Measurements from ENCODE around the gene QPCT.

QPCT gene

GRCh38 chr2:37361994-37362698 lies 17.7 kb downstream of the QPCT start:
- H3K27me3 ChIP-seq (ENCODE audit: low read depth, low read length): no peaks in the 10 kb centered on the region
- H3K4me1 ChIP-seq (ENCODE audit: control insufficient read depth in 1 of 2, insufficient read depth in 2 of 2, low read length in 2 of 2): peaks cover 0 to 7% of the 10 kb centered on the region in 2 donors
- H3K4me3 ChIP-seq (ENCODE audit: low read depth in 1 of 2, low read length in 2 of 2): no peak overlapping the region
- H3K36me3 ChIP-seq (ENCODE audit: control insufficient read depth in 1 of 2, insufficient read depth in 2 of 2, low read length in 2 of 2): no peaks in the 10 kb centered on the region
- no peaks in the 10 kb centered on the region for H3K9me3 ChIP-seq (ENCODE audit: control insufficient read depth in 1 of 2, low read length in 2 of 2)
- H3K27ac ChIP-seq (ENCODE audit: low read length): no peak overlapping the region

DNA sequence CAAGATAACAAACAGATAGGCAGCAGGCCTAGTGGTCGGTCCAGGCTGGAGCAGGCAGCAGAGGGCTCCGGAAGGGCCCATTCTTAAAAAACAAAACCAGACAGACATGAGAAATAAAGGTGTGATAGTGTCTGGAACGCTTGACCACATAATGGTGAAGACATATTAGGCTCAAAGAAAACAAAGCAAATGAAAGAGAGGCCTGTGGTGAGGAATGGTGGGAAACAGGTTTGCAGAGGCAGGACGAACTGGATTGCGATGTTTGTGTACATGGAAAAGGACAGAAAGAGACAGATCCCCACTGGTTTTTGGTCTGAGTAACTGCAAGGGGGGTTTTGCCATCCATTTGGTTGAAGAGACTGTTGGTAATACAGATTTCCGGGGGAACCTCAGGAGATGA lies 19.9 kb downstream of the QPCT start:
- Histone ChIP-seq H3K27ac (ENCODE audit: low read length) (no peak overlapping the region), H3K4me3 (ENCODE audit: low read depth in 1 of 2, low read length in 2 of 2) (no peak overlapping the region), H3K27me3 (ENCODE audit: low read depth, low read length) (no peaks in the 10 kb centered on the region), H3K9me3 (ENCODE audit: control insufficient read depth in 1 of 2, low read length in 2 of 2) (no peaks in the 10 kb centered on the region), H3K4me1 (ENCODE audit: control insufficient read depth in 1 of 2, insufficient read depth in 2 of 2, low read length in 2 of 2) (peaks cover 0 to 7% of the 10 kb centered on the region in 2 donors), H3K36me3 (ENCODE audit: control insufficient read depth in 1 of 2, insufficient read depth in 2 of 2, low read length in 2 of 2) (no peaks in the 10 kb centered on the region)

DNA sequence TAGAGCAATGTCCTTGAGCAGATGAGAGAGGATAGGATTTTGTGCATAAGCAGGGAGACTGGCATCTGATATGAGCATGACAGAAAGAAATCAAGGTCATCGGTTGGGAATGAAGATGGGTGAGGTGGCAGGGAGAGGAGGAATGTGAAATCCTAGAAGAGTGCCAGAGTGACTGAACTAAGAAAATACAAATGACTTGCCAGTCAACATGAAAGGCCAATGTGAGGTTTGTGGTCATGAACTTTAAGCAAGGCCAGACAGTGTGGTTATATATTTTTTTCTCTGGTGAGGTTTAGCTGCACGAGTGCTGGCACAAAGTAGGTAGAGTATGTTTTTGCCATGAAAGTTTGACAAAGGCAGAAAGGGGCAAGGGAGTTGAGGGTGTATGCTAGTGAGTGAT lies 21.2 kb downstream of the QPCT start:
- Histone ChIP-seq H3K4me3 (ENCODE audit: low read depth in 1 of 2, low read length in 2 of 2) (no peak overlapping the region), H3K4me1 (ENCODE audit: control insufficient read depth in 1 of 2, insufficient read depth in 2 of 2, low read length in 2 of 2) (peaks cover 0 to 7% of the 10 kb centered on the region in 2 donors), H3K36me3 (ENCODE audit: control insufficient read depth in 1 of 2, insufficient read depth in 2 of 2, low read length in 2 of 2) (no peaks in the 10 kb centered on the region), H3K9me3 (ENCODE audit: control insufficient read depth in 1 of 2, low read length in 2 of 2) (no peaks in the 10 kb centered on the region), H3K27ac (ENCODE audit: low read length) (no peak overlapping the region), H3K27me3 (ENCODE audit: low read depth, low read length) (no peaks in the 10 kb centered on the region)

DNA sequence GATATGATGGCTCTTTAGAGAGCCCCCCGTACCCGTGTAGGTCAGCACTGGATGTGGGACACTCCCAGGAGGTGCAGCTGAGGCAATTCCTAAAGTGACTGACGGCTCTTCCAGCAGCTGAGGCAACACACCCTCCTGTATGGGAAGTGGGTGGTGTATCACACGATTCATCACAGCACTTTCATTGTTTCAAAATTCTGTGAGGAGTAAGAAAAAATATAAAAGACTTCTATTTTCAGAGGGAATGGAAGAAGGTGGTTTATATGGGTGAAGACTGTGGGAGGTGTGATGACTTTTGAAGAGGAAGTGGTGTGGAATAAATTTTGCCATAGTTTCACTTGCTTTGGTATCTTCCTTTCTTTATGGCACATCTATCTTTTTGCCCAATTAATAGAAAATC lies 22.3 kb downstream of the QPCT start:
- H3K36me3 ChIP-seq (ENCODE audit: control insufficient read depth in 1 of 2, insufficient read depth in 2 of 2, low read length in 2 of 2): no peaks in the 10 kb centered on the region
- no peak overlapping the region for H3K4me3 ChIP-seq (ENCODE audit: low read depth in 1 of 2, low read length in 2 of 2)
- H3K27me3 ChIP-seq (ENCODE audit: low read depth, low read length): no peaks in the 10 kb centered on the region
- no peak overlapping the region for H3K27ac ChIP-seq (ENCODE audit: low read length)
- no peaks in the 10 kb centered on the region for H3K9me3 ChIP-seq (ENCODE audit: control insufficient read depth in 1 of 2, low read length in 2 of 2)
- H3K4me1 ChIP-seq (ENCODE audit: control insufficient read depth in 1 of 2, insufficient read depth in 2 of 2, low read length in 2 of 2): peaks cover 0 to 7% of the 10 kb centered on the region in 2 donors

DNA sequence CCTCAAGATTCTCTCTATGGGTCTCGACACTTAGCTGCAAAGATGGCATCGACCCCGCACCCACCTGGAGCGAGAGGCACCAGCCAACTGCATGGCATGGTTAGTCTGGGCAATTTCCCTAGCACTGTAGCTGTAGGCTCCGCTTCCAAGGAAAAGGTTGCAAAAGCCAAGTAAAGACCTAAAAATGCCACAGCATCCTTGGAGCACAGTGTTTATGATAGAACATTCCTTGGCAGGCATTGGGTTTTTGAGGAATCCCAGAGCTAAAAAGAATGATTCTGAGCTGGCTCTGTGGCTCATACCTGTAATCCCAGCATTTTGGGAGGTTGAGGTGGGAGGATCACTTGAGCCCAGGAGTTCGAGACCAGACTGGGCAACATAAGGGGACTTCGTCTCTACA lies 22.9 kb downstream of the QPCT start:
- H3K9me3 ChIP-seq (ENCODE audit: control insufficient read depth in 1 of 2, low read length in 2 of 2): no peaks in the 10 kb centered on the region
- peaks cover 0 to 7% of the 10 kb centered on the region in 2 donors for H3K4me1 ChIP-seq (ENCODE audit: control insufficient read depth in 1 of 2, insufficient read depth in 2 of 2, low read length in 2 of 2)
- no peak overlapping the region for H3K4me3 ChIP-seq (ENCODE audit: low read depth in 1 of 2, low read length in 2 of 2)
- no peaks in the 10 kb centered on the region for H3K27me3 ChIP-seq (ENCODE audit: low read depth, low read length)
- no peaks in the 10 kb centered on the region for H3K36me3 ChIP-seq (ENCODE audit: control insufficient read depth in 1 of 2, insufficient read depth in 2 of 2, low read length in 2 of 2)
- H3K27ac ChIP-seq (ENCODE audit: low read length): no peak overlapping the region

DNA sequence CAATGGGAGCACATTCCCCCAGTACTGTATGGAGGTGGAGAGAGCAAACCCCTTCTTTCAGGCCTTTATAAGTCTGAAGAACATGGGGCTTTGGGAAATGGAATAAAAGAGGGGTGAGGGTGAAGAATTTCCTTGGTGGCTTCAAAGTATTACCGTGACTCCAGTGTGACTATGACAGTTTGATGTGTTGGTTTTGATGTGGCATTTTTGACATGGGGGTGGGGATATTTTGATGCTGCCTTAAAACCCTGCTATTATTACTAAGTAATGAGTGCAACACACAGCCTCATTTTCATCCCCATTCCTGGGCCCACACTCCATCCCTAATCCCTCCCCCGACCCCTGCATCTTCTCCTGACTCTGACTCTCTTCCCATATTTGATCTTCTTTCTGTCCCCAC lies 23.6 kb downstream of the QPCT start:
- Histone ChIP-seq H3K4me1 (ENCODE audit: control insufficient read depth in 1 of 2, insufficient read depth in 2 of 2, low read length in 2 of 2) (peaks cover 0 to 7% of the 10 kb centered on the region in 2 donors), H3K9me3 (ENCODE audit: control insufficient read depth in 1 of 2, low read length in 2 of 2) (no peaks in the 10 kb centered on the region), H3K36me3 (ENCODE audit: control insufficient read depth in 1 of 2, insufficient read depth in 2 of 2, low read length in 2 of 2) (no peaks in the 10 kb centered on the region), H3K4me3 (ENCODE audit: low read depth in 1 of 2, low read length in 2 of 2) (no peak overlapping the region), H3K27ac (ENCODE audit: low read length) (no peak overlapping the region), H3K27me3 (ENCODE audit: low read depth, low read length) (no peaks in the 10 kb centered on the region)

DNA sequence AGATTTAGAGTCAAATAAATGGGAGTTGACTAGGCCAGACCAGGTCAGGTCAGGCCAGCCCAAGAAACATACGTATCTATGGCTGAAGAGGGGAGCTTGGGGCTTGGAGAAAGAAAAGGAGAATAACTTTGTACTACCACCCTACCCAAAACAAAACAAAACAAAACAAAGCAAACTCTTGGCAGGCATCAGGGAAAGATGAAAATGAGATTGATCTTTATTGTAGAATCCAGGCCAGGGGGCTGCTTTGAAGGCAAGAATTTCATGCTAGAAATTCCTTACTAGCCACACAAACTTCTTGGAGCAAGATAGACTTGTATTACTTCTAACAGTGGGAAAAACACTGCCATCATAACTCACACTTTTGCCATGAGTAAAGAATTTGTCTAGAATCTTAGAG lies 26.2 kb downstream of the QPCT start:
- Histone ChIP-seq H3K27ac (ENCODE audit: low read length) (no peak overlapping the region), H3K9me3 (ENCODE audit: control insufficient read depth in 1 of 2, low read length in 2 of 2) (no peaks in the 10 kb centered on the region), H3K36me3 (ENCODE audit: control insufficient read depth in 1 of 2, insufficient read depth in 2 of 2, low read length in 2 of 2) (no peaks in the 10 kb centered on the region), H3K4me3 (ENCODE audit: low read depth in 1 of 2, low read length in 2 of 2) (no peak overlapping the region), H3K27me3 (ENCODE audit: low read depth, low read length) (no peaks in the 10 kb centered on the region), H3K4me1 (ENCODE audit: control insufficient read depth in 1 of 2, insufficient read depth in 2 of 2, low read length in 2 of 2) (peaks cover 0 to 7% of the 10 kb centered on the region in 2 donors)

- Histone ChIP-seq H3K9me3 (ENCODE audit: control insufficient read depth in 1 of 2, low read length in 2 of 2) (no peaks in the 10 kb centered on the region), H3K27me3 (ENCODE audit: low read depth, low read length) (no peaks in the 10 kb centered on the region), H3K4me1 (ENCODE audit: control insufficient read depth in 1 of 2, insufficient read depth in 2 of 2, low read length in 2 of 2) (peaks cover 0 to 2% of the 10 kb centered on the region in 2 donors), H3K4me3 (ENCODE audit: low read depth in 1 of 2, low read length in 2 of 2) (no peak overlapping the region), H3K27ac (ENCODE audit: low read length) (no peak overlapping the region), H3K36me3 (ENCODE audit: control insufficient read depth in 1 of 2, insufficient read depth in 2 of 2, low read length in 2 of 2) (no peaks in the 10 kb centered on the region)
Observed at GRCh38 chr2:37372000-37372399, 27.6 kb downstream of the QPCT start.

GRCh38 chr2:37375741-37376288 lies 31.4 kb downstream of the QPCT start:
- Histone ChIP-seq H3K36me3 (ENCODE audit: control insufficient read depth in 1 of 2, insufficient read depth in 2 of 2, low read length in 2 of 2) (no peaks in the 10 kb centered on the region), H3K4me3 (ENCODE audit: low read depth in 1 of 2, low read length in 2 of 2) (no peak overlapping the region), H3K27me3 (ENCODE audit: low read depth, low read length) (no peaks in the 10 kb centered on the region), H3K4me1 (ENCODE audit: control insufficient read depth in 1 of 2, insufficient read depth in 2 of 2, low read length in 2 of 2) (no peaks in the 10 kb centered on the region), H3K9me3 (ENCODE audit: control insufficient read depth in 1 of 2, low read length in 2 of 2) (no peaks in the 10 kb centered on the region), H3K27ac (ENCODE audit: low read length) (no peak overlapping the region)

DNA sequence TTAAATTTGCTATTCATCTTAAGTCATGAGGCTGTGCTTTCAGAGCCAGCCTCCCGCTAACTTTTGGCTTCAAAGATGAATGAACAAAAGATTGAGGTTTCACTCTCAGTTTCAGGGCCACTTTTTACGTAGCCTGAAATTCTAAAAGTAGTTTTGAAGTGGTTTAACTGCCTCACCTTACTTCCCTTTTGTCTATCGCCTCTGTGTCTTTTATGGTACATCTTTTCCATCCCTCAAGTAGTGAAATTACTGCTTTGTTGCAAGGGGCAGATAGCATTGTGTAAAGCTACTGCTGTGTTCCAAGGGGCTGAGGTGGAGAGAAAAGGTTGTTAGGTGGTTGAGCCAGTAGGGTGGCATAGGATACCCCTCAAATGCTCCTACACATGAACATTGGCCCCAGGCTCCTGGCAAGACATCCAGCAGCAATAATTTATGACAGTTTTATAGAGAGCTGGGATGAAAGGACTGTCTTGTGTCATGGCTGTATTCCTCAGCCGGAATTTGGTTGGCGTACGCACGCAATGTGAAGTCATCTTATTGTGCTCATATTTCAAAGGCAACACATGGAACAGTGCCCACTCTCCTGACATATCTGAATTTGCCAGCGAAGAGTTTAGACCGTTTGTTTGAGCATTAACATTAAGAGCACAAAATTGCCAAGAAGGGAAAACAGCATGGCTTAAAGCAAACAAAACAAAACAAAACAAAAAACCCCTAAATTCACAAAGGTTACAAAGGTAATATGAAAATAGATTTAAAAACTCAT lies 32.2 kb downstream of the QPCT start:
- H3K27ac ChIP-seq (ENCODE audit: low read length): peak overlapping the region; percentile 21
- H3K36me3 ChIP-seq (ENCODE audit: control insufficient read depth in 1 of 2, insufficient read depth in 2 of 2, low read length in 2 of 2): no peaks in the 10 kb centered on the region
- H3K4me1 ChIP-seq (ENCODE audit: control insufficient read depth in 1 of 2, insufficient read depth in 2 of 2, low read length in 2 of 2): no peaks in the 10 kb centered on the region
- H3K4me3 ChIP-seq (ENCODE audit: low read depth in 1 of 2, low read length in 2 of 2): no peak overlapping the region
- H3K9me3 ChIP-seq (ENCODE audit: control insufficient read depth in 1 of 2, low read length in 2 of 2): no peaks in the 10 kb centered on the region
- no peaks in the 10 kb centered on the region for H3K27me3 ChIP-seq (ENCODE audit: low read depth, low read length)

DNA sequence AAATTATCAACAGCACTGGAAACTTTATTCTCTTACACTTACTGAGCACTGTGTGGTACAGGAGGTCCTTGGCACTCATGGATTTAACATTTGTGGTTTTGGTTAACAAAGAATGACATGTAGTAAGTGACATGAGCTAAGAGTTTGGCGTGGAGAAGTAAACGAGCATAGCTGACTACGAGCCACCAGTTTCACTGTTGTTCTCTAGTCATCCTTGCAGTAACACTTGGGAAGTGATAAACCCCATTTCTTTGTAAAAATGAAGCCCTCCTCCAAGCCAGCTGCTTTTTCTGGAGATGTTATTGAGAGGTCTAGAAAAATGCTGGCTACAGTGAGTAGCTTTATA lies 32.7 kb downstream of the QPCT start:
- Histone ChIP-seq H3K36me3 (ENCODE audit: control insufficient read depth in 1 of 2, insufficient read depth in 2 of 2, low read length in 2 of 2) (no peaks in the 10 kb centered on the region), H3K27me3 (ENCODE audit: low read depth, low read length) (no peaks in the 10 kb centered on the region), H3K9me3 (ENCODE audit: control insufficient read depth in 1 of 2, low read length in 2 of 2) (no peaks in the 10 kb centered on the region), H3K4me1 (ENCODE audit: control insufficient read depth in 1 of 2, insufficient read depth in 2 of 2, low read length in 2 of 2) (no peaks in the 10 kb centered on the region), H3K4me3 (ENCODE audit: low read depth in 1 of 2, low read length in 2 of 2) (no peak overlapping the region), H3K27ac (ENCODE audit: low read length) (peak overlapping the region; percentile 21)

Data from muscle layer of duodenum (tissue), 2 donors.